Neural cell (in vitro differentiated cells): ENCODE results near the gene ACOD1. TPM values are rescaled to one million over a fixed set of nuclear protein-coding genes. Genes with fewer than 3 reads are reported as not detected.

ENCODE experiments used
- H2AFZ ChIP-seq: fragments of 200-600, 300-800 bp; sonication (generic), shearing (Covaris generic); 2 replicates; pipeline ENCODE4 v1.6.0; 2014; ENCODE audit warnings: low read depth, mild to moderate bottlenecking, antibody characterized with exemption, low read length, moderate library complexity
- H3F3A ChIP-seq: fragments of 200-600 bp; shearing (Covaris generic); 2 replicates; pipeline ENCODE4 v1.6.1; 2016; ENCODE audit warnings: mild to moderate bottlenecking, moderate library complexity, mixed read lengths, antibody characterized with exemption, low read length; ENCODE audit not compliant: insufficient read depth, poor library complexity, severe bottlenecking
- H3K27ac ChIP-seq: fragments of 200-600, 300-800 bp; sonication (generic), shearing (Covaris generic); 2 replicates; pipeline ENCODE4 v1.5.1; 2014; ENCODE audit warnings: mild to moderate bottlenecking, low read length, moderate library complexity
- H3K27me3 ChIP-seq: fragments of 300-800, 200-600 bp; sonication (generic), shearing (Covaris generic); 2 replicates; pipeline ENCODE4 v1.6.0; 2014; ENCODE audit warnings: mild to moderate bottlenecking, low read depth, low read length, moderate library complexity; ENCODE audit not compliant: insufficient read depth
- H3K36me3 ChIP-seq: fragments of 300-800, 200-600 bp; sonication (generic), shearing (Covaris generic); 2 replicates; pipeline ENCODE4 v1.5.1; 2014; ENCODE audit warnings: mild to moderate bottlenecking, antibody characterized with exemption, low read length, moderate library complexity; ENCODE audit not compliant: insufficient read depth
- H3K4me2 ChIP-seq: fragments of 300-800, 200-600 bp; sonication (generic), shearing (Covaris generic); 2 replicates; pipeline ENCODE4 v1.6.0; 2014; ENCODE audit warnings: mild to moderate bottlenecking, low read length
- H3K4me3 ChIP-seq: fragments of 300-800, 200-600 bp; sonication (generic), shearing (Covaris generic); 2 replicates; pipeline ENCODE4 v1.5.1; 2014; ENCODE audit warnings: mild to moderate bottlenecking, low read length, moderate library complexity
- H3K79me2 ChIP-seq: fragments of 200-600 bp; shearing (Covaris generic); replicated peaks from 2 replicates; pipeline ENCODE4 v1.6.0; 2014; ENCODE audit warnings: mild to moderate bottlenecking, low read length, moderate library complexity; ENCODE audit not compliant: insufficient read depth
- H3K9ac ChIP-seq: fragments of 300-800, 200-600 bp; sonication (generic), shearing (Covaris generic); 2 replicates; pipeline ENCODE4 v1.6.1; 2016; ENCODE audit warnings: mild to moderate bottlenecking, low read length, mixed read lengths
- H3K9me2 ChIP-seq: fragments of 200-600 bp; shearing (Covaris generic); 2 replicates; pipeline ENCODE4 v1.6.1; 2016; ENCODE audit warnings: mild to moderate bottlenecking, low read length, mixed read lengths; ENCODE audit not compliant: insufficient read depth
- H3K9me3 ChIP-seq: fragments of 200-600, 300-800 bp; sonication (generic), shearing (Covaris generic); 2 replicates; pipeline ENCODE4 v1.6.1; 2016; ENCODE audit warnings: mild to moderate bottlenecking, mixed run types, low read length, moderate library complexity, mixed read lengths
- H4K20me1 ChIP-seq: fragments of 200-600 bp; shearing (Covaris generic); 2 replicates; pipeline ENCODE4 v1.6.1; 2016; ENCODE audit warnings: mild to moderate bottlenecking, mixed run types; ENCODE audit not compliant: insufficient read depth
- CTCF ChIP-seq: fragments of 450-650 bp; IDR thresholded peaks from 2 replicates; pipeline ENCODE4 v1.5.1; 2014; ENCODE audit warnings: antibody characterized with exemption, mild to moderate bottlenecking, moderate library complexity; ENCODE audit not compliant: poor library complexity, severe bottlenecking
- EP300 ChIP-seq: fragments of 450-650 bp; conservative IDR thresholded peaks from 2 replicates; pipeline ENCODE4 v1.6.1; 2014; ENCODE audit warnings: antibody characterized with exemption, mild to moderate bottlenecking, moderate library complexity; ENCODE audit not compliant: poor library complexity, severe bottlenecking
- EZH2 ChIP-seq: fragments of 200-600, 300-800 bp; shearing (Covaris generic), sonication (generic); IDR thresholded peaks from 2 replicates; pipeline ENCODE4 v1.6.1; 2014; ENCODE audit warnings: antibody characterized with exemption, low read length, borderline replicate concordance, mild to moderate bottlenecking; ENCODE audit not compliant: insufficient read depth, poor library complexity, severe bottlenecking
- MXI1 ChIP-seq: fragments of 450-650 bp; conservative IDR thresholded peaks from 2 replicates; pipeline ENCODE4 v1.6.1; 2014; ENCODE audit warnings: antibody characterized with exemption, mild to moderate bottlenecking; ENCODE audit not compliant: poor library complexity, severe bottlenecking
- POLR2AphosphoS5 ChIP-seq: IDR thresholded peaks from 2 replicates; pipeline ENCODE4 v1.6.1; 2012
- RAD21 ChIP-seq: fragments of 450-650 bp; conservative IDR thresholded peaks from 2 replicates; pipeline ENCODE4 v1.6.1; 2014; ENCODE audit warnings: antibody characterized with exemption, mild to moderate bottlenecking, moderate library complexity
- SMC3 ChIP-seq: fragments of 450-650 bp; conservative IDR thresholded peaks from 2 replicates; pipeline ENCODE4 v1.6.1; 2014; ENCODE audit warnings: antibody characterized with exemption, mild to moderate bottlenecking, moderate library complexity; ENCODE audit not compliant: poor library complexity
- TAF1 ChIP-seq: IDR thresholded peaks from 2 replicates; pipeline ENCODE4 v1.6.1; 2012; ENCODE audit warnings: low read depth
- polyA plus RNA-seq: library from polyadenylated mRNA; depleted of rRNA; stranded (reverse); fragments of >200 nt; gene quantifications from 2 replicates; pipeline ENCODE4 v1.2.3, GENCODE V29; 2014
- TF ChIP-seq, protein P1 (sequence below): IDR thresholded peaks from 2 replicates; pipeline ENCODE4 v1.6.1; 2012; ENCODE audit warnings: borderline replicate concordance

ACOD1 gene
- polyA plus RNA-seq, 1 donor from 2014 or later = not detected

GRCh38 chr13:76973920-76974617 is 25.8 kb downstream of the ACOD1 start:
- Histone ChIP-seq H3K27me3 (no peaks in the 10 kb centered on the region), H3K79me2 (no peaks in the 10 kb centered on the region), H4K20me1 (no peaks in the 10 kb centered on the region), H3K9me3 (no peaks in the 10 kb centered on the region), H3K36me3 (no peaks in the 10 kb centered on the region), H3F3A (no peaks in the 10 kb centered on the region), H3K27ac (no peak overlapping the region), H3K9ac (no peak overlapping the region), H3K4me2 (no peak overlapping the region), H3K9me2 (no peaks in the 10 kb centered on the region), H3K4me3 (no peak overlapping the region), H2AFZ (no peak overlapping the region)
- TF ChIP-seq MXI1 (no peak), TAF1 (no peak), EP300 (no peak), SMC3 (no peak), CTCF (no peak), RAD21 (no peak)
- TF ChIP-seq, protein P1, sequence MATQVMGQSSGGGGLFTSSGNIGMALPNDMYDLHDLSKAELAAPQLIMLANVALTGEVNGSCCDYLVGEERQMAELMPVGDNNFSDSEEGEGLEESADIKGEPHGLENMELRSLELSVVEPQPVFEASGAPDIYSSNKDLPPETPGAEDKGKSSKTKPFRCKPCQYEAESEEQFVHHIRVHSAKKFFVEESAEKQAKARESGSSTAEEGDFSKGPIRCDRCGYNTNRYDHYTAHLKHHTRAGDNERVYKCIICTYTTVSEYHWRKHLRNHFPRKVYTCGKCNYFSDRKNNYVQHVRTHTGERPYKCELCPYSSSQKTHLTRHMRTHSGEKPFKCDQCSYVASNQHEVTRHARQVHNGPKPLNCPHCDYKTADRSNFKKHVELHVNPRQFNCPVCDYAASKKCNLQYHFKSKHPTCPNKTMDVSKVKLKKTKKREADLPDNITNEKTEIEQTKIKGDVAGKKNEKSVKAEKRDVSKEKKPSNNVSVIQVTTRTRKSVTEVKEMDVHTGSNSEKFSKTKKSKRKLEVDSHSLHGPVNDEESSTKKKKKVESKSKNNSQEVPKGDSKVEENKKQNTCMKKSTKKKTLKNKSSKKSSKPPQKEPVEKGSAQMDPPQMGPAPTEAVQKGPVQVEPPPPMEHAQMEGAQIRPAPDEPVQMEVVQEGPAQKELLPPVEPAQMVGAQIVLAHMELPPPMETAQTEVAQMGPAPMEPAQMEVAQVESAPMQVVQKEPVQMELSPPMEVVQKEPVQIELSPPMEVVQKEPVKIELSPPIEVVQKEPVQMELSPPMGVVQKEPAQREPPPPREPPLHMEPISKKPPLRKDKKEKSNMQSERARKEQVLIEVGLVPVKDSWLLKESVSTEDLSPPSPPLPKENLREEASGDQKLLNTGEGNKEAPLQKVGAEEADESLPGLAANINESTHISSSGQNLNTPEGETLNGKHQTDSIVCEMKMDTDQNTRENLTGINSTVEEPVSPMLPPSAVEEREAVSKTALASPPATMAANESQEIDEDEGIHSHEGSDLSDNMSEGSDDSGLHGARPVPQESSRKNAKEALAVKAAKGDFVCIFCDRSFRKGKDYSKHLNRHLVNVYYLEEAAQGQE = no peak

DNA sequence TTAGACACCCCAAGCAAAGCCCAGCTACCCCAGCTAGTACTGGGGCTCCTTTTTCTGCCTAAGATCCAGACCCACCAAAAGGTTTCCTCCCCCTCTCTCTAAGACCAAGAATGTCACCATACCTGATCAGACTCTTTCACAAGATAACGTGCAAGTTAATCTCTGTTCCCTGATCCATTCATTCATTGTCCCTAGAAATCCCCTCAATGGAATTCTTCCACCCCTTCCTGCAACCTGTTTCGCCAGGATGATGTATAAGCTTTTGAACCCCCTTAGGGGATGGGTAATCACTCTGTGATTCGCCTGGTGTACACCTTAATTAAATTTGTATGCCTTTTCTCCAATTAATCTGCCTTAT is 26.3 kb downstream of the ACOD1 start:
- Histone ChIP-seq H3K9me3 (no peaks in the 10 kb centered on the region), H4K20me1 (no peaks in the 10 kb centered on the region), H3K27me3 (no peaks in the 10 kb centered on the region), H3K4me3 (no peak overlapping the region), H3F3A (no peaks in the 10 kb centered on the region), H2AFZ (no peak overlapping the region), H3K79me2 (no peaks in the 10 kb centered on the region), H3K9ac (no peak overlapping the region), H3K4me2 (no peak overlapping the region), H3K36me3 (no peaks in the 10 kb centered on the region), H3K27ac (no peak overlapping the region), H3K9me2 (no peaks in the 10 kb centered on the region)
- no peak for TF ChIP-seq RAD21
- no peak for TF ChIP-seq SMC3

DNA sequence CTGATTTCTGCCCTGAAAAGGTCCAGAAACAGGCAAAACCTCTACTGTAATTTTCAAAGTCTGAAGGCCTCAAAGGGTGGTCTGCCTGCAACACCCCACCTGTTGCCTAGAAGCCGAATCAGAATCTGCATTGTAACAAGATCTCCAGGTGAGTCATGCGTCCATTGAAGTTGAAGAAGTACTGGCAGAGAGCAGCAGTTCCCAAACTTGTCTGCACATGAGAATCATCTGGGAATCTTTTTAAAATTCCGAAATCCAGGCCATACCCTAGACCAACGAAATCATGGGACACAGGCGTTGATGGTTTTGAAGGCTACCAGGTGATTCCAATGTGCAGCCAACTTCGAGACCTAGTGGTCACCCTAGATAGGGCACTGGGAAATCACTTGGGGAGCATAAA is 27.6 kb downstream of the ACOD1 start:
- no peaks in the 10 kb centered on the region for H3K9me3 ChIP-seq
- H3K9me2 ChIP-seq = no peaks in the 10 kb centered on the region
- no peaks in the 10 kb centered on the region for H3K79me2 ChIP-seq
- no peak overlapping the region for H3K9ac ChIP-seq
- H3K36me3 ChIP-seq = no peaks in the 10 kb centered on the region
- no peak overlapping the region for H2AFZ ChIP-seq
- peaks cover 9% of the 10 kb centered on the region for H3K27me3 ChIP-seq
- H3F3A ChIP-seq = no peaks in the 10 kb centered on the region
- H3K4me2 ChIP-seq = no peak overlapping the region
- no peak overlapping the region for H3K27ac ChIP-seq
- no peak overlapping the region for H3K4me3 ChIP-seq
- no peak for TF ChIP-seq RAD21
- no peak for TF ChIP-seq EZH2
- TF ChIP-seq POLR2AphosphoS5 = no peak
- no peak for TF ChIP-seq MXI1
- TF ChIP-seq EP300 = no peak
- TF ChIP-seq SMC3 = no peak
- TF ChIP-seq, protein P1 = no peak
- TF ChIP-seq CTCF = no peak
- TF ChIP-seq TAF1 = no peak
- H4K20me1 ChIP-seq = no peaks in the 10 kb centered on the region
